MM.1S (cell line): Measurements from ENCODE around the gene SLC44A1.

Experiments
- CTCF ChIP-seq: fragments of 300-600 bp; sonication (generic); IDR thresholded peaks from 2 replicates; pipeline ENCODE4 v1.5.1; 2016; ENCODE audit warnings: antibody characterized with exemption, low read length, mixed read lengths
- EZH2phosphoT487 ChIP-seq: fragments of 300-600 bp; sonication (generic); IDR thresholded peaks from 2 replicates; pipeline ENCODE4 v1.6.1; 2018; ENCODE audit warnings: antibody characterized with exemption, low read length

- TF ChIP-seq EZH2phosphoT487: no peak
- no peak for TF ChIP-seq CTCF
Observed at GRCh38 chr9:105339849-105340248, 95.4 kb downstream of the SLC44A1 start.
